ENCODE results near the gene TTLL12.
A peak's percentile ranks its signal among the peaks of the same experiment; 100 is the strongest.

DNA sequence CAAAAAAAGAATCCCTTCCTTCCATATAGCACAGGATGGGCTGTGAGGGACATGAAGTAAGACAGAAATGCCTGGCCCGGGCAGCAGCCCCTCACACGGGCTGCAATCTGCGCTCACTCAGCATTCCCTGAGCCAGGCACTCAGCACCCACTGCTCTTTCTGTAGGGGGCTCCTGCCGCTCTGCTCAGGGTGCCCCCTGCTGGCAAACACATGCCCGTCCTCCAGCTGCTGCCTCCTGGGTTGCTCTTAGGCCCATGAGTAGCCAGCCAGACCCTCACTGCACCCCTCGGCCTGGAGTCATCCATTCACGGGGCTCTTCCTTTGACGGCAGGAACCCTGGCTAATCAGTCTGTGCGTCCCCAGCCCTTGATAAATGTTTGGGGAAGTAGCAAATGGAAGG lies 50.7 kb downstream of the TTLL12 start:
- TF ChIP-seq, protein P1, sequence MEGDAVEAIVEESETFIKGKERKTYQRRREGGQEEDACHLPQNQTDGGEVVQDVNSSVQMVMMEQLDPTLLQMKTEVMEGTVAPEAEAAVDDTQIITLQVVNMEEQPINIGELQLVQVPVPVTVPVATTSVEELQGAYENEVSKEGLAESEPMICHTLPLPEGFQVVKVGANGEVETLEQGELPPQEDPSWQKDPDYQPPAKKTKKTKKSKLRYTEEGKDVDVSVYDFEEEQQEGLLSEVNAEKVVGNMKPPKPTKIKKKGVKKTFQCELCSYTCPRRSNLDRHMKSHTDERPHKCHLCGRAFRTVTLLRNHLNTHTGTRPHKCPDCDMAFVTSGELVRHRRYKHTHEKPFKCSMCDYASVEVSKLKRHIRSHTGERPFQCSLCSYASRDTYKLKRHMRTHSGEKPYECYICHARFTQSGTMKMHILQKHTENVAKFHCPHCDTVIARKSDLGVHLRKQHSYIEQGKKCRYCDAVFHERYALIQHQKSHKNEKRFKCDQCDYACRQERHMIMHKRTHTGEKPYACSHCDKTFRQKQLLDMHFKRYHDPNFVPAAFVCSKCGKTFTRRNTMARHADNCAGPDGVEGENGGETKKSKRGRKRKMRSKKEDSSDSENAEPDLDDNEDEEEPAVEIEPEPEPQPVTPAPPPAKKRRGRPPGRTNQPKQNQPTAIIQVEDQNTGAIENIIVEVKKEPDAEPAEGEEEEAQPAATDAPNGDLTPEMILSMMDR (IDR thresholded peaks at IDR 0.05; ENCODE audit: low read length), result peak; percentile 56
- TF ChIP-seq EZH2 (optimal IDR thresholded peaks at IDR 0.05; ENCODE audit: low read depth, low read length), result no peak
